K562 (cell line): ENCODE data around the gene SECISBP2.

Experiments
- ASH1L ChIP-seq: fragments of 450-650 bp; IDR thresholded peaks from 2 replicates; pipeline ENCODE4 v1.6.1; 2018; ENCODE audit warnings: borderline replicate concordance, mild to moderate bottlenecking, low read depth; ENCODE audit not compliant: partially characterized antibody
- HNRNPL ChIP-seq: fragments of 200-400 bp; formaldehyde crosslinking; IDR thresholded peaks from 2 replicates; pipeline ENCODE4 v1.6.1; 2017; ENCODE audit warnings: low read depth, mild to moderate bottlenecking, low read length
- NEUROD1 ChIP-seq: fragments of 150-350 bp; IDR thresholded peaks from 2 replicates; pipeline ENCODE4 v1.6.1; 2014; ENCODE audit warnings: borderline replicate concordance, low read length, low read depth; ENCODE audit not compliant: partially characterized antibody
- RAD21 ChIP-seq, 2 experiments: fragments of 250-450 bp in 1 of 2; fragments of 450-650 bp in 1 of 2; sonication (Bioruptor Pico) in 1 of 2; formaldehyde crosslinking in 1 of 2; IDR thresholded peaks in 1 of 2; conservative IDR thresholded peaks in 1 of 2; 2 replicates each; pipeline versions ENCODE4 v1.4.0 to v1.8.0; 2020 to 2022; ENCODE audit warnings: mild to moderate bottlenecking in 2 of 2, moderate library complexity in 1 of 2
- ZNF407 ChIP-seq: fragments of 450-650 bp; IDR thresholded peaks from 2 replicates; pipeline ENCODE4 v1.6.1; 2016; ENCODE audit warnings: low read depth
- ZNF583 ChIP-seq: fragments of 250-450 bp; sonication (Bioruptor Pico); IDR thresholded peaks from 2 replicates; pipeline ENCODE4 v1.4.0; 2020

GRCh38 chr9:89342213-89342612, 23.9 kb downstream of the SECISBP2 start:
- TF ChIP-seq HNRNPL, result no peak
- no peak for TF ChIP-seq ZNF407
- TF ChIP-seq ZNF583 (CRISPR knock-in tag), result no peak
- TF ChIP-seq ASH1L, result no peak
- no peak for TF ChIP-seq NEUROD1
- no peak for TF ChIP-seq RAD21 (CRISPR knock-in tag; conservative IDR thresholded peaks at IDR 0.05 in 1 of 2, IDR thresholded peaks at IDR 0.05 in 1 of 2)
